Liver (tissue), 9 donors: Measurements from ENCODE around the gene SCNN1A. TPM values are rescaled to one million over a fixed set of nuclear protein-coding genes. Genes with fewer than 3 reads are reported as not detected.

Experiments used
- DNase-seq: peaks from one replicate; pipeline ENCODE4 v3.0.0-alpha.2; 2017; ENCODE audit warnings: low spot score
- H3K27ac ChIP-seq, 2 donors: one replicate each; pipeline ENCODE4 v1.7.0; 2013; ENCODE audit warnings: inconsistent platforms in 2 of 2, low read length in 2 of 2, control low read depth in 1 of 2, low read depth in 1 of 2, mild to moderate bottlenecking in 1 of 2
- H3K27me3 ChIP-seq, 4 donors: one replicate each; pipeline versions ENCODE4 v1.6.1 to v1.7.0; 2013; ENCODE audit warnings: low read length in 3 of 4, inconsistent platforms in 1 of 4, mild to moderate bottlenecking in 1 of 4, moderate library complexity in 1 of 4; ENCODE audit not compliant: control insufficient read depth in 4 of 4, insufficient read depth in 4 of 4
- H3K36me3 ChIP-seq, 4 donors: one replicate each; pipeline versions ENCODE4 v1.6.1 to v1.7.0; 2013; ENCODE audit warnings: low read length in 3 of 4, mild to moderate bottlenecking in 3 of 4, low read depth in 1 of 4, moderate library complexity in 1 of 4; ENCODE audit not compliant: control insufficient read depth in 4 of 4, insufficient read depth in 3 of 4
- H3K4me1 ChIP-seq, 4 donors: one replicate each; pipeline versions ENCODE4 v1.6.1 to v1.7.0; 2013; ENCODE audit warnings: low read length in 3 of 4, mild to moderate bottlenecking in 3 of 4, moderate library complexity in 1 of 4; ENCODE audit not compliant: control insufficient read depth in 4 of 4, insufficient read depth in 4 of 4
- H3K4me3 ChIP-seq, 3 donors: one replicate each; pipeline versions ENCODE4 v1.6.1 to v1.7.0; 2013; ENCODE audit warnings: low read length in 3 of 3, control low read depth in 1 of 3, low read depth in 1 of 3, mild to moderate bottlenecking in 1 of 3
- H3K9ac ChIP-seq, 2 donors: one replicate each; pipeline ENCODE4 v1.7.0; 2013; ENCODE audit warnings: low read length in 2 of 2, mild to moderate bottlenecking in 2 of 2, moderate library complexity in 2 of 2, control low read depth in 1 of 2, low read depth in 1 of 2
- H3K9me3 ChIP-seq, 4 donors: one replicate each; pipeline versions ENCODE4 v1.6.1 to v1.7.0; 2013; ENCODE audit warnings: low read length in 3 of 4; ENCODE audit not compliant: control insufficient read depth in 4 of 4
- FOXA1 ChIP-seq: IDR thresholded peaks from 2 replicates; pipeline ENCODE4 v1.6.1; 2016; ENCODE audit warnings: antibody characterized with exemption
- GABPA ChIP-seq, 2 donors: IDR thresholded peaks in 1 of 2; conservative IDR thresholded peaks in 1 of 2; 2 replicates each; pipeline ENCODE4 v1.6.1; 2016; ENCODE audit warnings: antibody characterized with exemption in 2 of 2, mild to moderate bottlenecking in 1 of 2, moderate library complexity in 1 of 2
- HNF4A ChIP-seq, 2 donors: conservative IDR thresholded peaks; 2 replicates each; pipeline ENCODE4 v1.6.1; 2016; ENCODE audit warnings: antibody characterized with exemption in 2 of 2, mild to moderate bottlenecking in 2 of 2
- HNF4G ChIP-seq: IDR thresholded peaks from 2 replicates; pipeline ENCODE4 v1.6.1; 2016; ENCODE audit warnings: antibody characterized with exemption
- JUND ChIP-seq, 2 donors: IDR thresholded peaks; 2 replicates each; pipeline ENCODE4 v1.6.1; 2016; ENCODE audit warnings: antibody characterized with exemption in 2 of 2
- MAX ChIP-seq: IDR thresholded peaks from 2 replicates; pipeline ENCODE4 v1.6.1; 2016; ENCODE audit warnings: antibody characterized with exemption
- REST ChIP-seq: IDR thresholded peaks from 2 replicates; pipeline ENCODE4 v1.6.1; 2016; ENCODE audit warnings: antibody characterized with exemption, mild to moderate bottlenecking
- RXRA ChIP-seq, 2 donors: IDR thresholded peaks; 2 replicates each; pipeline ENCODE4 v1.6.1; 2017 to 2018; ENCODE audit warnings: antibody characterized with exemption in 2 of 2, mild to moderate bottlenecking in 1 of 2
- SP1 ChIP-seq: IDR thresholded peaks from 2 replicates; pipeline ENCODE4 v1.6.1; 2018; ENCODE audit warnings: antibody characterized with exemption, mild to moderate bottlenecking
- ZBTB33 ChIP-seq: IDR thresholded peaks from 2 replicates; pipeline ENCODE4 v1.6.1; 2016; ENCODE audit warnings: antibody characterized with exemption
- WGBS: extraction: QIAGEN DNeasy Blood & Tissue Kit; methylation state at CpG from one replicate; pipeline ENCODE4 v1.1.7; 2013; 5-methylcytosine and 5-hydroxymethylcytosine counted together
- polyA plus RNA-seq, 2 donors: library from polyadenylated mRNA; stranded (reverse) in 1 of 2; unstranded in 1 of 2; fragments of 200-250 nt in 1 of 2; fragments of >200 nt in 1 of 2; fragmentation: Nextera tagmentation in 1 of 2; extraction: Ambion mirVana in 1 of 2; gene quantifications; one replicate each; pipeline versions ENCODE4 v1.2.1 to v1.2.3, GENCODE V29; 2013 to 2015
- total RNA-seq, 2 donors: library from RNA; depleted of rRNA; stranded (reverse); fragments of >200 nt; gene quantifications; one replicate each; pipeline ENCODE4 v1.2.3, GENCODE V29; 2014
- TF ChIP-seq, protein P1 (sequence below): fragments of 150-350 bp; IDR thresholded peaks from 2 replicates; pipeline ENCODE4 v1.5.1; 2017; ENCODE audit warnings: improper control_type of control experiment, low read depth, low read length; ENCODE audit not compliant: missing input control
- donor health status: healthy.
- donor health status: healthy.
- donor health status: healthy.
- donor health status: healthy.
- donor health status: healthy.

The SCNN1A gene
- total and polyA plus RNA-seq, 4 donors: 0.47 to 7.7 (median 2.9) TPM

- peak overlapping the region; percentile 77 for H3K9ac ChIP-seq
- H3K4me3 ChIP-seq: peak overlapping the region in 2 of 3 donors; percentile 88 to 89
- H3K9me3 ChIP-seq: no peaks in the 10 kb centered on the region
- peaks cover 13 to 34% (median 23%) of the 10 kb centered on the region in 4 donors for H3K4me1 ChIP-seq
- H3K27ac ChIP-seq: peak overlapping the region; percentile 95
- TF ChIP-seq HNF4A (conservative IDR thresholded peaks at IDR 0.05) (peak in 1 of 2 donors; percentile 60), RXRA (IDR thresholded peaks at IDR 0.05) (no peak)
- H3K36me3 ChIP-seq: peaks cover 6 to 15% (median 9%) of the 10 kb centered on the region in 4 donors
- H3K27me3 ChIP-seq: no peaks in the 10 kb centered on the region
- DNase-seq: no peak
- 74% methylated on average over 6 of the region's 6 CpGs for WGBS
These were observed 7.6 kb upstream of the SCNN1A start for GRCh38 chr12:6382982-6383381.

DNA sequence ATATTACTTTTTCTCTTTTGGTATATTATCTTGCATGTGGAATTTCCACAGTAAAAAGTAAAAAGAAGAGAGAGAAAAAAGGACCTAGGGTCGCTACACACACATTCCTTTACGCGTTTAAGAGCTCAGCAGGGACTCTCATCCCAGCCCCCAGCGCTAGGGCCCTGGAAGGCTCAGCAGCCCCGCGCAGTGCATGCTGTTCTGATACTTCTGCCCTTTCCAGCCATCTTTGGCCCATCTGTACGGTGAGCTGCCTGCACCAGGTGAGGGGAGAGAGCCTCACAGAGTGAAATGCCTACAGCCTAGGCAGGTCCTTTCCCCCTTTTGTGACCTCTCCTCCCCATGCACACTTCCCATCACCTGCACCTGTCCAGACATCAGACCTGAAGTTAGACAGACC is 7.0 kb upstream of the SCNN1A start:
- 91% methylated on average over 7 of the region's 7 CpGs for WGBS
- TF ChIP-seq, protein P1, sequence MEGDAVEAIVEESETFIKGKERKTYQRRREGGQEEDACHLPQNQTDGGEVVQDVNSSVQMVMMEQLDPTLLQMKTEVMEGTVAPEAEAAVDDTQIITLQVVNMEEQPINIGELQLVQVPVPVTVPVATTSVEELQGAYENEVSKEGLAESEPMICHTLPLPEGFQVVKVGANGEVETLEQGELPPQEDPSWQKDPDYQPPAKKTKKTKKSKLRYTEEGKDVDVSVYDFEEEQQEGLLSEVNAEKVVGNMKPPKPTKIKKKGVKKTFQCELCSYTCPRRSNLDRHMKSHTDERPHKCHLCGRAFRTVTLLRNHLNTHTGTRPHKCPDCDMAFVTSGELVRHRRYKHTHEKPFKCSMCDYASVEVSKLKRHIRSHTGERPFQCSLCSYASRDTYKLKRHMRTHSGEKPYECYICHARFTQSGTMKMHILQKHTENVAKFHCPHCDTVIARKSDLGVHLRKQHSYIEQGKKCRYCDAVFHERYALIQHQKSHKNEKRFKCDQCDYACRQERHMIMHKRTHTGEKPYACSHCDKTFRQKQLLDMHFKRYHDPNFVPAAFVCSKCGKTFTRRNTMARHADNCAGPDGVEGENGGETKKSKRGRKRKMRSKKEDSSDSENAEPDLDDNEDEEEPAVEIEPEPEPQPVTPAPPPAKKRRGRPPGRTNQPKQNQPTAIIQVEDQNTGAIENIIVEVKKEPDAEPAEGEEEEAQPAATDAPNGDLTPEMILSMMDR: no peak
- TF ChIP-seq ZBTB33 (no peak), RXRA (IDR thresholded peaks at IDR 0.05) (no peak), MAX (no peak), HNF4A (conservative IDR thresholded peaks at IDR 0.05) (no peak), HNF4G (no peak), JUND (IDR thresholded peaks at IDR 0.05) (no peak), FOXA1 (no peak)
- no peak overlapping the region for H3K27ac ChIP-seq
- H3K4me3 ChIP-seq: no peak overlapping the region
- no peak overlapping the region for H3K9ac ChIP-seq
- H3K36me3 ChIP-seq: peaks cover under 1 to 9% (median 3%) of the 10 kb centered on the region in 4 donors
- no peaks in the 10 kb centered on the region for H3K9me3 ChIP-seq
- DNase-seq: no peak
- H3K4me1 ChIP-seq: peaks cover 13 to 37% (median 24%) of the 10 kb centered on the region in 4 donors
- no peaks in the 10 kb centered on the region for H3K27me3 ChIP-seq

DNA sequence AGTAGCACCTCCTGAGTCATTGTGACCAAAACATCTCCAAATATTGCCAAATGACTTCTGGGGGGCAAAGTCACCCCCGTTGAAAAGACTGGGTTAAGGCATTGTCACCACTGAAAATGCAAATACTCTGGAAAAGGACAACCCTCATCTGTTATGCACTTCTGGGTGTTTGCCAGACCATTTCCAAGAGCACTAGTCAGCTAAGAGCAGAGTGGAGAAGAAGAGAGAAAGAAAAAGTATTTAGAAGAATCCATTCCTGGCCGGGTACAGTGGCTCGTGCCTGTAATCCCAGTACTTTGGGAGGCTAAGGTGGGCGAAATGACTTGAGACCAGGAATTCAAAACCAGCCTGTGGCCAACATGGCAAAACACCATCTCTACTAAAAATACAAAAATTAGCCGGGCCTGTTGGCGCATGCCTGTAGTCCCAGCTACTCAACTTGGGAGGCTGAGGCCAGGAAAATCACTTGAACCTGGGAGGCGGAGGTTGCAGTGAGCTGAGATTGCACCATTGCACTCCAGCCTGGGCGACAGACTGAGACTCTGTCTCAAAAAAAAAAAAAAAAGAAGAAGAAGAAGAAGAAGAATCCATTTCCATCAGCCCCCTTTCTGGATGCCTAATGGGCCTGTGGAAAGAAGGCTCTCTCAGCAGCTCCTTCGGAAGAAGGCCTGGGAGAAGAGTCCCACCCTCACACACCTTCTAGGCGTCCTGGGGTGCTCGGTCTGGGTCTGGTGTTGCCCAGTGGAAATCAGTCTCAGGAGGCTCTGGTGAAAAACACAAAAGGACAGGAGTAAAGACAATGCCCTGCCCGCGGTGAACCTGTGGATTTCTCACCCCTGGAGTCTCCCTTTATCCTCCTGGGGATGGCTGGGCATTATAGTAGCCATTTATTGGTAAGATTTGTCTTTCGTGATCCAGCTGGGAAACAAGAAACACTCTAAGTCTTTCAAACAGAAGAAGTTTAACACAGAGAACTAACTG is 5.1 kb upstream of the SCNN1A start:
- no peak overlapping the region for H3K4me3 ChIP-seq
- no peaks in the 10 kb centered on the region for H3K27me3 ChIP-seq
- H3K36me3 ChIP-seq: peaks cover 0 to 2% (median 0%) of the 10 kb centered on the region in 4 donors
- WGBS: 89% methylated on average over 14 of the region's 14 CpGs
- H3K9me3 ChIP-seq: no peaks in the 10 kb centered on the region
- H3K9ac ChIP-seq: no peak overlapping the region
- DNase-seq: no peak
- peaks cover 9 to 29% (median 21%) of the 10 kb centered on the region in 4 donors for H3K4me1 ChIP-seq
- no peak overlapping the region for H3K27ac ChIP-seq
- TF ChIP-seq REST: no peak
- TF ChIP-seq HNF4G: no peak
- TF ChIP-seq GABPA (IDR thresholded peaks at IDR 0.05 in 1 of 2, conservative IDR thresholded peaks at IDR 0.05 in 1 of 2): no peak
- TF ChIP-seq RXRA (IDR thresholded peaks at IDR 0.05): no peak
- TF ChIP-seq, protein P1: no peak
- TF ChIP-seq ZBTB33: no peak
- TF ChIP-seq SP1: no peak
